Testis (tissue), 2 donors: ENCODE data around the gene UBE3B.

ENCODE experiments used
- CTCF ChIP-seq, 3 experiments: fragments of 450-650 bp in 2 of 3; fragments of 200-600 bp in 1 of 3; sonication (generic) in 1 of 3; IDR thresholded peaks; one replicate each; pipeline ENCODE4 v1.5.1; 2016 to 2019; ENCODE audit warnings: antibody characterized with exemption in 3 of 3, mild to moderate bottlenecking in 2 of 3, moderate library complexity in 1 of 3
- POLR2A ChIP-seq: fragments of 450-650 bp; IDR thresholded peaks from one replicate; pipeline ENCODE4 v1.6.1; 2017; ENCODE audit warnings: antibody characterized with exemption, mild to moderate bottlenecking, moderate library complexity

- TF ChIP-seq CTCF (IDR thresholded peaks at IDR 0.05) (no peak), POLR2A (no peak)
These were observed 73.7 kb downstream of the UBE3B start for GRCh38 chr12:109551108-109551507.
